Measurements from ENCODE around the gene KCNH1. TPM values are rescaled to one million over a fixed set of nuclear protein-coding genes. Genes with fewer than 3 reads are reported as not detected.
"Not testable (repeated sequence)": the region's sequence is repeated elsewhere in the genome, so short reads cannot be mapped to it uniquely, and the experiment has no call there.

KCNH1 gene
- total and polyA plus RNA-seq, 3 donors from 2014 or later, result 1.5 to 4.2 (median 2.8) TPM

- Histone ChIP-seq H3K9me3 (no peaks in the 10 kb centered on the region), H3K4me1 (no peaks in the 10 kb centered on the region), H3K27me3 (no peaks in the 10 kb centered on the region), H3K36me3 (ENCODE audit: low read depth, missing control alignments) (no peaks in the 10 kb centered on the region), H3K4me3 (no peak overlapping the region), H3K27ac (no peak overlapping the region)
- DNase-seq, result no peak
- TF ChIP-seq POLR2A (IDR thresholded peaks at IDR 0.05) (no peak), CTCF (IDR thresholded peaks at IDR 0.05) (no peak)
- WGBS, 2 donors, result 44 to 58% methylated on average over 7 of the region's 7 CpGs
- intact Hi-C loops (cut with DNase I; ENCODE audit: low total_unique reads), result no loop called here
These were observed 182.7 kb downstream of the KCNH1 start for GRCh38 chr1:210951279-210951678.

GRCh38 chr1:210949940-210950546 lies 183.9 kb downstream of the KCNH1 start:
- WGBS, 2 donors, result 67 to 100% methylated on average over 1 of the region's 2 CpGs
- H3K27me3 ChIP-seq; intact Hi-C loops (cut with DNase I; ENCODE audit: low total_unique reads); H3K4me3 ChIP-seq; H3K4me1 ChIP-seq; H3K9me3 ChIP-seq; H3K27ac ChIP-seq; H3K36me3 ChIP-seq (ENCODE audit: low read depth, missing control alignments): not testable (repeated sequence)
- TF ChIP-seq CTCF (IDR thresholded peaks at IDR 0.05), result peak; percentile 29 to 41 (median 34)
- DNase-seq, result peak; percentile 72

DNA sequence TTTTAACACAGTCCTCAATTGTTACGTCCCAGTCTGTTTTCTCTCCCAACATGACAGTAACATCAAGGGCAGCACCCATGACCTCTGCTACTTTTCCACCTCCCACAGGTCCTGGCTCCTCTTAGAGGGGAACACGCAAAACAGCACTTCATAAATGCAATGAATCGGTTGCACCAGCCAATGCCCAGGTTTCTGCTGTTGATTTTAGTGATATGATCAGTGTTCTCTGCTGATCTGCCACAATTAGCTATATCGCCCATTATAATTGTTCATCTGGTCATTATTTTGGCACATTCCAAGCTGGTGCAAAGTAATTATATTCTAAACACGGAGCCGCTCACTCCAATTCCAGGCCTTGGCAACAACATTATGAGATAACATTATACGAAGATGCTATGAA lies 184.5 kb downstream of the KCNH1 start:
- no peaks in the 10 kb centered on the region for H3K9me3 ChIP-seq
- no peaks in the 10 kb centered on the region for H3K4me1 ChIP-seq
- H3K4me3 ChIP-seq, result no peak overlapping the region
- no peaks in the 10 kb centered on the region for H3K27me3 ChIP-seq
- no peak for DNase-seq
- H3K27ac ChIP-seq, result no peak overlapping the region
- 29 to 31% methylated on average over 7 of the region's 7 CpGs for WGBS, 2 donors
- H3K36me3 ChIP-seq (ENCODE audit: low read depth, missing control alignments), result no peaks in the 10 kb centered on the region
- intact Hi-C loops (cut with DNase I; ENCODE audit: low total_unique reads), result no loop called here
- TF ChIP-seq CTCF (IDR thresholded peaks at IDR 0.05) (no peak), POLR2A (IDR thresholded peaks at IDR 0.05) (no peak)

DNA sequence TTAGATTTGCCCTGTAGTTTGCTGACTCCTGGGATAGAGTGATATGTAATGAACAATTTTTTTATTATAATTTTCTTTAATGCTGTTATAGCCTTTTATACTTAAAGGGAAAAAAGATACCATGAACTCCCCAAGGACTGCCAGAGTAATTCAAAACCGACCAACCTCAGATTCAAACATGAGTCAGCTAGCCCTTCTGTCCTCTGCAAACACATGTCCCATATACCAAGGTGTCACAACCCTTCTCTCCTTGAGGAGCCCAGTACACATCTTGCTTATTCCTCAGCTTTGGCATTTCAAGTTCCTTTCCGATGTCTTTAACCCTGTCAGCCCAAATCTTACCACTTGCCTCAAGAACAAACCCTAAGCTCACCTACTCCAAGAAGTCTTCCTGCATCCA lies 184.9 kb downstream of the KCNH1 start:
- no peaks in the 10 kb centered on the region for H3K27me3 ChIP-seq
- DNase-seq, result no peak
- H3K36me3 ChIP-seq (ENCODE audit: low read depth, missing control alignments), result no peaks in the 10 kb centered on the region
- no peaks in the 10 kb centered on the region for H3K9me3 ChIP-seq
- intact Hi-C loops (cut with DNase I; ENCODE audit: low total_unique reads), result no loop called here
- H3K27ac ChIP-seq, result no peak overlapping the region
- TF ChIP-seq POLR2A (IDR thresholded peaks at IDR 0.05) (no peak), CTCF (IDR thresholded peaks at IDR 0.05) (no peak)
- no peak overlapping the region for H3K4me3 ChIP-seq
- no peaks in the 10 kb centered on the region for H3K4me1 ChIP-seq
- WGBS, 2 donors, result 70 to 81% methylated on average over 2 of the region's 2 CpGs

DNA sequence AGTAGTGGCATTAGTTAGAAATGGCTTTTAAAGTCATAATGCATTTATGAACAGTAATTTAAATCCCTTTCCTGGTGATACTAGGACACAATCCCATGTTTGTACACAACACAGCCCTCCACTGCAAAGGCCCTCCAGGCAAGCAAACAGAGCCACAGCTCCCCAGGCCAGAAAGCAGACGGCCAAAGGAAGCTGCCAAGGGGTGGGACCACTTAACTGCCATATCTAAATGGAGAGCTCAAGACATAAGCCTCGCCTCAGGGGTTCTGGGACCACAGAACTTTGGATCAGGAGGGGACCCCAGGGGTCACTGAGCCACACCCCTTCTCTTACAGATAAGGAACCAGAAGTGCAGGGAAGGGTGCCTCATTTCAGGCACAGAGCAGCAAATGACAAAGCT lies 189.7 kb downstream of the KCNH1 start:
- H3K4me3 ChIP-seq, result no peak overlapping the region
- H3K27me3 ChIP-seq, result no peaks in the 10 kb centered on the region
- no peak overlapping the region for H3K27ac ChIP-seq
- no peaks in the 10 kb centered on the region for H3K4me1 ChIP-seq
- no peak for DNase-seq
- no peaks in the 10 kb centered on the region for H3K36me3 ChIP-seq (ENCODE audit: low read depth, missing control alignments)
- WGBS, 2 donors, result 44% methylated on average over 2 of the region's 2 CpGs
- no peaks in the 10 kb centered on the region for H3K9me3 ChIP-seq
- TF ChIP-seq CTCF (IDR thresholded peaks at IDR 0.05), result no peak
- TF ChIP-seq POLR2A (IDR thresholded peaks at IDR 0.05), result no peak
- intact Hi-C loops (cut with DNase I; ENCODE audit: low total_unique reads), result no loop called here

All from testis (tissue), 3 donors.